Mucosa of stomach (tissue), 1 donor: ENCODE measurements around the gene MROH2A.

Source experiments
- H3K27me3 ChIP-seq: one replicate; pipeline ENCODE4 v1.7.0; 2013; ENCODE audit warnings: mild to moderate bottlenecking, low read length; ENCODE audit not compliant: control insufficient read depth, insufficient read depth
- H3K36me3 ChIP-seq: one replicate; pipeline ENCODE4 v1.7.0; 2013; ENCODE audit warnings: low read length; ENCODE audit not compliant: control insufficient read depth, insufficient read depth
- H3K4me1 ChIP-seq: one replicate; pipeline ENCODE4 v1.7.0; 2013; ENCODE audit warnings: mild to moderate bottlenecking, low read length; ENCODE audit not compliant: control insufficient read depth, insufficient read depth
- H3K4me3 ChIP-seq: one replicate; pipeline ENCODE4 v1.7.0; 2013; ENCODE audit warnings: low read length
- H3K9ac ChIP-seq: one replicate; pipeline ENCODE4 v1.7.0; 2013; ENCODE audit warnings: mild to moderate bottlenecking, low read length, moderate library complexity
- H3K9me3 ChIP-seq: one replicate; pipeline ENCODE4 v1.7.0; 2013; ENCODE audit warnings: mild to moderate bottlenecking, low read length, moderate library complexity; ENCODE audit not compliant: control insufficient read depth
- donor health status: Pancreatic carcinoma.

The MROH2A gene

DNA sequence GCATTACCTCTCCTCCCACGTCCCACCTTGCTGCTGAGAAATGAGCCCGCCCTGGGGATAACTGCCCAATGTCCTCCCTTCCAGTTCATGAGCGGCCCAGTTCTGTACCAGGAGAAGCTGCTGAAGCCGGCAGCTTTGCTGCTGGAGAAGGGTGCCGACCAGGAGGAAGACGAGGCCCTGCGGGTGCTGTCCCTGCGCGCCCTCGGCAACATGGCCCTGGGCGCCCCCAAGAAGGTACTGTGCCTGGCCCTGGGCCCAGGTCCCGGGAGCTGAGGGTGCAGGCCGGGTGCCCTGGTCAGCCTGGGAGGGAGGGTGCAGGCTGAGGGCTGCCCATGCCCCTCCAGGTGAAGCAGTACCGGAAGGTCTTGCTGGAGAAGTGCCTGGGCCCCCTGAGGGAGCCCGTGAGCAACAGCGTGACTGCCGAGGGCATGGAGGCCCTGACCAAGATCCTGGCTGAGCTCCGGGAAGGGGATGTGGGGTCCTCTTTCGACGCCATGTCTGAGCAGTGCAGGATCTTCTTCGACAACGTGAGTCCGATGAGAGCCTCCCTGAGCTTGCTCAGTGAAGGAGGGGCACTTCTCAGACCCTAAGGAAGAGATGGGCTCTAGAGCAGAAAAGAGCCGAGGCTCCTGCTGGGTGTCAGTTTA lies 50.5 kb downstream of the MROH2A start:
- H3K36me3 ChIP-seq = no peaks in the 10 kb centered on the region
- H3K9ac ChIP-seq = no peak overlapping the region
- no peaks in the 10 kb centered on the region for H3K27me3 ChIP-seq
- peaks cover 1% of the 10 kb centered on the region for H3K4me1 ChIP-seq
- H3K9me3 ChIP-seq = no peaks in the 10 kb centered on the region
- H3K4me3 ChIP-seq = no peak overlapping the region

DNA sequence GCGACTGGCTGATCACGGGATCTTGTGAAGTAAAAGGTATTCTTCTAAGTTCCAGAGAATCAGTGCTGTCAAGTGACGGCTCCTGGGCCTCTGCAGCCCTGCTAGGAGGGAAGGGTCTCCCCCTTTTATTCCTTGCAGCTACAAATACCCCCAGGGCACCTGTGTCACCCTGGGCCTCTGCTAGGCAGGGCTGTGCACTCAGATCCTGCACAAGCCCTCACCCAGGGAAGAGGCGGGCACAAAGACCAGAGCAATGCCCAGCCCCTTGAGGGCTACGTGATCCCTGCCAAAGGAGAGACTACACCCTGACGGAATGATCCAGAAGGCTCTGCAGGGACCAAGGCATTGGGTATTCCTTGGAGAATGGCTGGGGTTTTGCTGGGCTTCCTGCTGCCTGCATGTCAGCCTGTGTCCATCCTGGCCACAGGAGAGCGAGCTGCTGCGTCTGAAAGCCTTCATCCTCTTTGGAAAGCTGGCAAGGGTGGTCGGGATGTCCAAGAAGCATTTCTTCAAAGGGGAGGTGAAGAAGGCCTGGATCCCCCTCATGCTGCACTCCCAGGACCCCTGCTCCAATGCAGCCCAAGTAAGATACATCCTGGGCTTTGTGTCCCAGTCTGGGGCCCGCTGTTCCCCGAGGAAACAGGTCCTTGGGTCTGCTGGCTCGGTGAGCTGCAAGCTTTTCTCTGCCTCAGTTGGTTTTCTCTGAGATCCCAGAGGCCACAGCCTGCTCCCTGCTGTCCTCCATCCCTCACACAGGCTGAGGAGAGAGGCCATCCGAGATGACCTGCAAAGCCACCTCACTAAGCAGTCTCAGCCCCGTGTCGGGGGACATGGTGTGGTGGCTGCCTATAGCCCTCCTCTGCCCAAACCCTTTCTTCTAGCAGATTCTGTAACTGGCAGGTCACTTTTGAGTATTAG lies 51.3 kb downstream of the MROH2A start:
- no peaks in the 10 kb centered on the region for H3K4me1 ChIP-seq
- H3K9ac ChIP-seq = no peak overlapping the region
- H3K27me3 ChIP-seq = no peaks in the 10 kb centered on the region
- no peak overlapping the region for H3K4me3 ChIP-seq
- H3K36me3 ChIP-seq = no peaks in the 10 kb centered on the region
- H3K9me3 ChIP-seq = no peaks in the 10 kb centered on the region

DNA sequence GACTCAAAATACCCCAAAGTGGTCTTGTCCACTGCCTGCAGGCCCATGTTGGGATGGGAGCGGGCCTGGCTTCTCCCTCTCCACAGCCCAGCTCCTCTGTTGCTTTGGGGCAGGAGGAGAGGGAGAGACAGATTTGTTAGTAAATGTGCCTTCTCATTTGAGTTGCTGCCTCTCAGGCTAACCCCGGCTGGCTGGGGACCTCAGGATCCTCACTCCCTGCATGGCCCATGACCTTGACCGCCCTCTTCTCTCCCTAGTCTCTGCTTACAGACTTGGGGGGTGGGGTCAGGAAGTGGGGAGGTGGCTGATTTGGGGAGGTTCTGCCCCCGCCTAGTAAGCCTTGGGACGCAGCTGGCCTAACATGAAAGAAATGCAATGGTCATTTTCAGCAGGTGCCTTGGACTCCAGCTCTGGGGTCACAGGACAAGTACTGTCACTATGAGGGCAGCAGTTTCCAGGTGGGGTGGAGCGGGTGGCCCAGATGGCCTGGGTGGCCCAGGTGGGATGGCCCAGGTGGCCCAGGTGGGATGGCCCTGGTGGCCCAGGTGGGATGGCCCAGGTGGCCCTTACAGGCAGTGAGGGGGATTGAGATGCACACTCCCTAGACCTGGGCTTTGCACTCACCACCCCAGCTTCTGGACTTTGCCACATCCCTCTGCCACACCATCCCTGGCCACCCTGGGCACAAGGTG lies 52.1 kb downstream of the MROH2A start:
- H3K27me3 ChIP-seq = no peaks in the 10 kb centered on the region
- H3K9ac ChIP-seq = no peak overlapping the region
- no peaks in the 10 kb centered on the region for H3K36me3 ChIP-seq
- H3K9me3 ChIP-seq = no peaks in the 10 kb centered on the region
- no peak overlapping the region for H3K4me3 ChIP-seq
- no peaks in the 10 kb centered on the region for H3K4me1 ChIP-seq

DNA sequence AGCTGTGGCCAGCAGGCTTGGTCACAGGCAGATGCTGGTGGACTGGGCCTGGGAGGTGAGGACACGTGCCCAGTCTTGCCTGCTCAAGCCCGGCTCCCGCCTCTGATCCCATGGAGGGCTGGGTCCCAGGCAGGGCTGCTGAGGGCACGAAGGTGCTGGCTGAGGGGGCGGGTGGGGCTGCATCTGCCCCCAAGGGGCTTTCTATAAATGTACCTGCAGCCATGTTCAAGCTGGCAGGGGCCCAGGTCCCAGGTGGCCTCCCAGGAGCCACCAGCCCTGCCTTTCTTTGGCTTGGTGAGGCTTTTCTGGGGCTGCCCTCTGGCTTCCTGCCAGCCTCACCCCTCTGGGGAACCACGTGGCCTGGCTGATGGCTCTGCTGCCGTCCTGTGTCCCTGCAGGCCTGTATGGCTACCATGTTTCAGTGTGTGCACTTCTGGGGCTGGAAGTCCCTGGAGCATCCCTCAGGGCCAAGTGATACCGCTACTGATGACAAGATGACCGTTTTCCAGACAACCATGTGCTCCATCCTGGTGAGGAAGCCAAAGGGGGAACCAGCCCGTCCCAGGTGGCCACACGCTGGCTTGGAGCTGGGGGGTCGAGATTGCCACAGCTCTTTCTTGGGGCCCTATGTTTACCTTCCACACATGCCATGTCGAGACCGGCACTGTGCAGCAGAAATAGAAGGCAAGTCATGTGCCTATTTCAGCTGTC lies 53.0 kb downstream of the MROH2A start:
- no peaks in the 10 kb centered on the region for H3K27me3 ChIP-seq
- no peaks in the 10 kb centered on the region for H3K4me1 ChIP-seq
- no peak overlapping the region for H3K9ac ChIP-seq
- no peaks in the 10 kb centered on the region for H3K36me3 ChIP-seq
- no peaks in the 10 kb centered on the region for H3K9me3 ChIP-seq
- no peak overlapping the region for H3K4me3 ChIP-seq

DNA sequence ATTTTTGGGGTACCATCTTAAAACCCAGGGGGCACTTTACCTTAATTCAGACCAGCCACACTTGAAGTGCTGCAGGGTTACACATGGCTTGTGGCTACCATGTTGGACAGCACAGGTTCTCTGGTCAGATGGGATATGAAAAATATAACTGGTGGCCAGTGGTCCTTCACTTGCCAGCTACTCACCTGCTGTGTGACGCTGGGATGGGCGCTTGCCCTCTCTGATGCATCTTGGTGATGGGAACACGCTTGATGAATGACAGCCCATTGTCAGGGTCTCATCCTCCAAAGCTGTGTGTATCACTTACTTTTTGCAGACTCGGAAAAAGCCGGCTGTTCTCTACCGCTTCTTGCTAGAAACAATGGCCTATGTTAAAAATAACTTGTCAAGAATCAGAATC lies 53.7 kb downstream of the MROH2A start:
- H3K9ac ChIP-seq = no peak overlapping the region
- no peaks in the 10 kb centered on the region for H3K27me3 ChIP-seq
- no peaks in the 10 kb centered on the region for H3K9me3 ChIP-seq
- H3K36me3 ChIP-seq = no peaks in the 10 kb centered on the region
- H3K4me1 ChIP-seq = no peaks in the 10 kb centered on the region
- no peak overlapping the region for H3K4me3 ChIP-seq

DNA sequence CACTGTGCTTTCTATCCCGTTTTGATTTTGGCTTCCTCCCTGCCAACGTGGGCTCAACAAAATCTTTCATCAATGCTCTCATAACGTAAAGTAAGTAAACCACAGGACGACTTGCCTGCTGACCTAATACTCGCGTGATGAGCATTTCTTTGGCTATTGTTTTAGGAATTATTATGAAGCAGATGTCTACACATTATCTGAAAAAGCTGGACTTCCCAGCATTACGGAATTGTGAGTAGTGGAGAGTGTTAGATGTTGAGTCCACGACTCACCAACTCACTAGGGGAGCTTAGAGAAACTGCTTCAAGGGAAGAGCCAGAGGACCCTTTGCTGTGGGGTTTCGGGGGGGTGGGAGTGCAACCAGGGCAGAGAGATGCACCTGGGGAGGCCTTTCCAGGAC lies 54.3 kb downstream of the MROH2A start:
- H3K4me3 ChIP-seq = no peak overlapping the region
- H3K9me3 ChIP-seq = no peaks in the 10 kb centered on the region
- H3K4me1 ChIP-seq = no peaks in the 10 kb centered on the region
- H3K9ac ChIP-seq = no peak overlapping the region
- H3K27me3 ChIP-seq = no peaks in the 10 kb centered on the region
- H3K36me3 ChIP-seq = no peaks in the 10 kb centered on the region

DNA sequence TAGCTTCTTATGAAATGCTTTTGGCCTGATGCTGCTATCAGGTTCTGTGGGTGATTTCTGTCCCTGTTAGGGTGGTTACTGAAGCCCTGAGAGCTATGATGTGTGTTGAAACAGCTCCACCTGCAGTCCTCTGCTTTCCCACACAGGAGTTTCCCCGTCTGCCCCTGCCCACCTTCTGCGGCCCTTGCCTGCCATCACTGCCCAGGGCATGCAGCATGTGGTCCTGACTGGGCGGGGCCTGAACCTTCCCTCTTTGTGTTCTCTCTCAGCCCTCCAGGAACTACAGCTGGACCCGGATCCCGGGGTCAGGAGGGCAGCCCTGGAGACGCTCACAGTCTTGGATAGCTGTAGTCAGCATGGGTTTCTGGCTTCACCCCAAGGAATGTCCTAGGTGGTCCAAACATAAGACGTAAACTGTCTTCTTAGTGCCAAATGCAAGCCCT lies 54.8 kb downstream of the MROH2A start:
- Histone ChIP-seq H3K27me3 (no peaks in the 10 kb centered on the region), H3K4me1 (no peaks in the 10 kb centered on the region), H3K4me3 (no peak overlapping the region), H3K9ac (no peak overlapping the region), H3K36me3 (no peaks in the 10 kb centered on the region), H3K9me3 (no peaks in the 10 kb centered on the region)

DNA sequence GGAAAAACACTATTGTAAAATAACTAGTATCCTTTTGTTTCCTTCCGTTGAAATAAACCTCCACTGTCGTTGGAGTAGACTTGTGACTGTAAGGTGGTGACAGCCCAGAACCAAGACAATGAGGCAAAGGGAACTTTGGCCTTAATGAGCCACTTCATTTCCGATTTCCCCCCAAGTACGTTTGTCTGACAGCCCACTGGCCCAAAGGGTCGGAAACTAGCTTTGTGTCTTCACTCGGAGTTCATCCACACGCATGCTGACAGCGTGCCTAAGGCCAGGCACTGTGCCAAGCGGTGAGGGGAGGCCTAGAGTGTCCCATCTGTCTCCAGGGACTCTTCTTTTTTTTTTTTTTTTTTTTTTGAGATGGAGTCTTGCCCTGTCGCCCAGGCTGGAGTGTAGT lies 55.2 kb downstream of the MROH2A start:
- H3K9ac ChIP-seq = no peak overlapping the region
- no peak overlapping the region for H3K4me3 ChIP-seq
- no peaks in the 10 kb centered on the region for H3K27me3 ChIP-seq
- no peaks in the 10 kb centered on the region for H3K36me3 ChIP-seq
- no peaks in the 10 kb centered on the region for H3K4me1 ChIP-seq
- no peaks in the 10 kb centered on the region for H3K9me3 ChIP-seq

DNA sequence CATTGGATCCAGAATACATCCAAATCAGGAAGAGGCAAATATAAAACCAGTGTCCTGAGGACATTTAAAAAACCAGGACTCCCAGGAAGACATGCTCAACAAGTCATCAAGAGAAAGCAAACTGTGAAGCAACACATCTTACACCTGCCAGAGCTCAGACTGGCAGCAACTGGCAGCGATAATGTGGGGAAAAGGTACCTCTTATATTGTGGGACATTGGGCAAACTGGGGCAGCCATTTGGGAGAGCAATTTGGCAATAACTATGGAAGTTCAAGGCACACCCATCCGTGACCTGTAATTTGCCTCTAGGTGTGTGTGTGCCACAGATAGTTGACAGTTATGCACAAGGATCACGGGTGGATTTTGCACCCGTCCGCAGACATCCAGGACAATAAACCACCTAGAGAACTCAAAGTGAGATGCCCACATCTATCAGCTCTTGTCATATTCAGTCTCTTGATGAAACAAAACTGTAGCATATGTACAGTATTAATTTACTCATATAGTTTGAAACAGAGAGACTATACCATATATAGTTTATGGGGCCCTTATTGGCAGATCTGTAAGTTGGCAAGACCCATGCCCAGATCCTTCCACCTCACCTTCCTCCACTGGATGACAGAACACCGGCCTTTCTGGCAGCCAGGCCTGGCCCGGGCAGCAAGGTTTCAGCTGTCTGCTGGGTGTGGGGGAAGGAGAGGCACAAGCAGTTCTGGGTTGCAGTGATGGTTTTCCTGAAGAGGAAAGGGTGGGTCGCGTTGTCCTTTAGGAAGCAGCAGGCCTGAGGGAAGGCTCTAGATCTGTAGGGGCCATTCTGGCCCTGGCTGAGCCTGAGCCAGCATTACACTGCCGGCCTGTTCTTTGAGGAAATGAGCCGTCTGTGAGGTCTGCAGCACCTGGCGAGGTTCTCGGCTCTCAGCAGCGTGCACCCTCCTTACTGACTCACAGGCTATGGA lies 57.4 kb downstream of the MROH2A start:
- H3K36me3 ChIP-seq = no peaks in the 10 kb centered on the region
- no peaks in the 10 kb centered on the region for H3K27me3 ChIP-seq
- H3K9ac ChIP-seq = no peak overlapping the region
- no peaks in the 10 kb centered on the region for H3K9me3 ChIP-seq
- no peak overlapping the region for H3K4me3 ChIP-seq
- no peaks in the 10 kb centered on the region for H3K4me1 ChIP-seq

DNA sequence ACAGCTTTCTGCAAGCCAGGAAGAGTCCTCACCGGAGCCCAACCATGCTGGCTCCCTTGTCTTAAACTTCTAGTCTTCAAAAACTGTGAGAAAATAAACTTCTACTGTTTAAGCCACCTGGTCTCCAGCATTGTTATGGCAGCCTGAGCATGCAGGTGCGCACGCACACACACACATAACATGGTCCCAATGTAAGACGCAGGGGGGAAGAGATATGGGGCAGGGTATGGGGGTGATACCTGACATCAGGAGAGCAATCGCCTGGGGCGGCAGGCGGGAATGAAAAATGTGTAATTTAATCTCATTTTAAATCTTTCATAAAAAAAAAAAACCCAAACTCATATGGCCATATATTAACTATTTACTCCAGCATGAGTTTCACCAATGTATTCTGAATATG lies 58.2 kb downstream of the MROH2A start:
- Histone ChIP-seq H3K9me3 (no peaks in the 10 kb centered on the region), H3K27me3 (no peaks in the 10 kb centered on the region), H3K9ac (no peak overlapping the region), H3K4me1 (no peaks in the 10 kb centered on the region), H3K36me3 (no peaks in the 10 kb centered on the region), H3K4me3 (no peak overlapping the region)

DNA sequence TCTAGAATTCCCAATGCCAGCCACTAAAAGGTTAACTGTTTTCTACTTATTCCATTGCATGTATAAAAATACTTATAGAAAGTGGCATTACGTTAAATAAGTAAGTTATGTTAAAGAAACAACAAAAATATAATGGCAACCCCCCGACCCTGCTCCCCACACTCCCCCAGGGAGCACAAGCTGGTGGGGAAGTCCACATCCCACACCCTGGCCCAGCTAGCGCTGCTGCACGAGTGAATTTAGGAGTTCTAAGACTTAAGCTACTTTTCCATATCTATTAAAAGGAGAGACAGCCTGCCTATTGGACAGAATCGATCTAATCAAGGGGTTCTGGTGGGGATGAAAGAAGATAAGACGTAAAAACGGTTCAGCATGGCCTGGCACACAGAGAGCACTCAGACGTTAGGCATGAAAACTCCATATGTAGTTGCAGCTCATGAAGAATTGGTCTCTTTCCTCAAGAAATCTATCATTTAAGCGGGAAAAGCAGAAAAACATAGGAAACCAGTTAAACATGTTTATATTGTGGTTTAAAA lies 59.6 kb downstream of the MROH2A start:
- Histone ChIP-seq H3K27me3 (no peaks in the 10 kb centered on the region), H3K36me3 (no peaks in the 10 kb centered on the region), H3K9me3 (no peaks in the 10 kb centered on the region), H3K4me3 (no peak overlapping the region), H3K4me1 (no peaks in the 10 kb centered on the region), H3K9ac (no peak overlapping the region)
